Chondrocyte (in vitro differentiated cells): ENCODE data around the gene OGFR. TPM values are rescaled to one million over a fixed set of nuclear protein-coding genes. Genes with fewer than 3 reads are reported as not detected.

Source experiments
- DNase-seq: peaks from one replicate; pipeline ENCODE4 v3.0.0; 2021; ENCODE audit warnings: mixed read lengths, low spot score
- H3K27ac Mint-ChIP-seq: one replicate; pipeline ENCODE4 v1.8.0; 2021; ENCODE audit warnings: mild to moderate bottlenecking, moderate library complexity, mixed read lengths; ENCODE audit not compliant: unreplicated experiment
- H3K27me3 Mint-ChIP-seq: 2 replicates; pipeline ENCODE4 v1.8.0; 2021; ENCODE audit warnings: low read depth, mixed read lengths
- H3K36me3 Mint-ChIP-seq: 2 replicates; pipeline ENCODE4 v1.8.0; 2021; ENCODE audit warnings: low read depth, mixed read lengths
- H3K4me1 Mint-ChIP-seq: 2 replicates; pipeline ENCODE4 v1.8.0; 2021; ENCODE audit warnings: low read depth, mild to moderate bottlenecking, mixed read lengths
- H3K4me3 Mint-ChIP-seq: one replicate; pipeline ENCODE4 v1.8.0; 2021; ENCODE audit warnings: mild to moderate bottlenecking, moderate library complexity, mixed read lengths; ENCODE audit not compliant: unreplicated experiment
- H3K9me3 Mint-ChIP-seq: 2 replicates; pipeline ENCODE4 v1.8.0; 2021; ENCODE audit warnings: low read depth, mixed read lengths
- total RNA-seq: library from RNA; stranded (reverse); gene quantifications from 3 replicates; pipeline ENCODE4 v1.2.1, GENCODE V29; 2021
- TF ChIP-seq, protein P1 (sequence below): fragments of 200-600 bp; sonication (generic); IDR thresholded peaks from 2 replicates; pipeline ENCODE4 v1.5.0; 2021; ENCODE audit warnings: antibody characterized with exemption, mild to moderate bottlenecking, moderate library complexity

OGFR gene
- total RNA-seq, 1 donor from 2014 or later: 31.8 TPM

DNA sequence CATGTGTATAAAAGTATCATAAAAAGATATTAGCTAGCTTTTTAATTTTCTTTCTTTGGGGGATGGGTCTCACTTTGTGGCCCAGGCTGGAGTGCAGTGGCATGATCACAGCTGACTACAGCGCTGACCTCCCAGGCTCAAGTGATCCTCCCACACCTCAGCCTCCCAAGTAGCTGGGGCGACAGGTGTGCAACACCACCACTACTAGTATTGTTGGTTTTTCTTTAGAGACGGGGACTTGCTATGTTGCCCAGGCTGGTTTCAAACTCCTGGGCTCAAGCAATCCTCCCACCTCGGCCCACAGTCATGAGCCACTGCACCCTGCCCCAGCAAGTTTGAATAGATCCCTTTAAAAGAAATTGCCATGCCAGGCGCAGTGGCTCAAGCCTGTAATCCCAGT lies 50.5 kb downstream of the OGFR start:
- Mint-ChIP-seq H3K4me3 (no peak overlapping the region), H3K27ac (no peak overlapping the region), H3K36me3 (peaks cover 22% of the 10 kb centered on the region)

DNA sequence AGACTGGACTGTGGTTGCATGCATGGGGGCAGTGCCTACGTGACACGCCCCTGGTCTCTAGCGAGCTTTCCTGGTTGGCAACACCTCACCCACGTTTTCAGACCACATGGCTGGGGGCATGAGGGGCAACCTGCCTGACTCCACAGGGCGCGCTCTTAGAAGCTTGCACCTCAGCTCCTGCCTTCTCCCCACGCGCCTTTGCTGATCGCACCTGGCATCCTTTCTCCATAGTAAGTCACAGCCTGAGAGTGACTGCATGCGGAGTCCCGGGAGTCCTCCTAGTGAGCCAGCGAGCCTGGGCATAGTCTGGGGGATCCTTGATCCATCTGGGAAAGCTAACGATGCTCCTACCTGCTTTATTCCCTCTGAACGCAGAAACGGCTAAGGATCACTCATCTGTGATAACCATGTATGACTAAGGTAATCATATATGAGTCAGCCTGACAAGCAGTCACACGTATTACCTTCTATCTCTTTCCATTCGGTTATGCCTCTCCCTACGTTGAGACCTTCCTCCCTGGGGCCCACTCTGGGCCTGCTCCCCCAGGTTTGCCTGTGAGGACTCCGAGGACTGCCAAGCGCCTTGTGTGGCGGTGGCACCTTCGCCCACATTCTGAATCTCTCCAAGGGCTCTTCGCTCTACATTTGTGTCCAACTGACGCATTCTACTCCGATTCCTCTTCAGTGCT lies 52.4 kb downstream of the OGFR start:
- peaks cover 18% of the 10 kb centered on the region for H3K4me1 Mint-ChIP-seq
- no peak overlapping the region for H3K4me3 Mint-ChIP-seq
- H3K36me3 Mint-ChIP-seq: peaks cover 17% of the 10 kb centered on the region
- peak; percentile 62 for DNase-seq
- H3K27ac Mint-ChIP-seq: no peak overlapping the region
- H3K27me3 Mint-ChIP-seq: no peaks in the 10 kb centered on the region
- TF ChIP-seq, protein P1, sequence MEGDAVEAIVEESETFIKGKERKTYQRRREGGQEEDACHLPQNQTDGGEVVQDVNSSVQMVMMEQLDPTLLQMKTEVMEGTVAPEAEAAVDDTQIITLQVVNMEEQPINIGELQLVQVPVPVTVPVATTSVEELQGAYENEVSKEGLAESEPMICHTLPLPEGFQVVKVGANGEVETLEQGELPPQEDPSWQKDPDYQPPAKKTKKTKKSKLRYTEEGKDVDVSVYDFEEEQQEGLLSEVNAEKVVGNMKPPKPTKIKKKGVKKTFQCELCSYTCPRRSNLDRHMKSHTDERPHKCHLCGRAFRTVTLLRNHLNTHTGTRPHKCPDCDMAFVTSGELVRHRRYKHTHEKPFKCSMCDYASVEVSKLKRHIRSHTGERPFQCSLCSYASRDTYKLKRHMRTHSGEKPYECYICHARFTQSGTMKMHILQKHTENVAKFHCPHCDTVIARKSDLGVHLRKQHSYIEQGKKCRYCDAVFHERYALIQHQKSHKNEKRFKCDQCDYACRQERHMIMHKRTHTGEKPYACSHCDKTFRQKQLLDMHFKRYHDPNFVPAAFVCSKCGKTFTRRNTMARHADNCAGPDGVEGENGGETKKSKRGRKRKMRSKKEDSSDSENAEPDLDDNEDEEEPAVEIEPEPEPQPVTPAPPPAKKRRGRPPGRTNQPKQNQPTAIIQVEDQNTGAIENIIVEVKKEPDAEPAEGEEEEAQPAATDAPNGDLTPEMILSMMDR: no peak
- no peaks in the 10 kb centered on the region for H3K9me3 Mint-ChIP-seq

More for the DNA sequence above, 50.5 kb downstream of the OGFR start:
- TF ChIP-seq, protein P1: no peak
- DNase-seq: no peak
- peaks cover 11% of the 10 kb centered on the region for H3K4me1 Mint-ChIP-seq
- H3K27me3 Mint-ChIP-seq: no peaks in the 10 kb centered on the region
- H3K9me3 Mint-ChIP-seq: no peaks in the 10 kb centered on the region

GRCh38 chr20:62858058-62858830 lies 53.6 kb downstream of the OGFR start:
- TF ChIP-seq, protein P1: no peak
- peaks cover 12% of the 10 kb centered on the region for H3K36me3 Mint-ChIP-seq
- H3K27ac Mint-ChIP-seq: no peak overlapping the region
- DNase-seq: peak; percentile 26
- H3K27me3 Mint-ChIP-seq: no peaks in the 10 kb centered on the region
- H3K9me3 Mint-ChIP-seq: no peaks in the 10 kb centered on the region
- no peak overlapping the region for H3K4me3 Mint-ChIP-seq
- H3K4me1 Mint-ChIP-seq: peaks cover 23% of the 10 kb centered on the region

- TF ChIP-seq, protein P1: no peak
- peaks cover 23% of the 10 kb centered on the region for H3K4me1 Mint-ChIP-seq
- DNase-seq: peak; percentile 32
- H3K27me3 Mint-ChIP-seq: no peaks in the 10 kb centered on the region
- H3K27ac Mint-ChIP-seq: no peak overlapping the region
- H3K4me3 Mint-ChIP-seq: peak overlapping the region; percentile 73
- H3K36me3 Mint-ChIP-seq: peaks cover 10% of the 10 kb centered on the region
- H3K9me3 Mint-ChIP-seq: no peaks in the 10 kb centered on the region
These were observed 55.1 kb downstream of the OGFR start for GRCh38 chr20:62859721-62860120.

GRCh38 chr20:62860391-62860923 lies 55.8 kb downstream of the OGFR start:
- TF ChIP-seq, protein P1: peak; percentile 54
- H3K27ac Mint-ChIP-seq: no peak overlapping the region
- peak; percentile 52 for DNase-seq
- H3K27me3 Mint-ChIP-seq: no peaks in the 10 kb centered on the region
- no peaks in the 10 kb centered on the region for H3K9me3 Mint-ChIP-seq
- H3K4me3 Mint-ChIP-seq: peak overlapping the region; percentile 73
- peaks cover 10% of the 10 kb centered on the region for H3K36me3 Mint-ChIP-seq
- H3K4me1 Mint-ChIP-seq: peaks cover 23% of the 10 kb centered on the region
